ENCODE measurements around the gene ITGA5. TPM values are rescaled to one million over a fixed set of nuclear protein-coding genes. Genes with fewer than 3 reads are reported as not detected.

ITGA5 gene
- total RNA-seq, 1 donor from 2014 or later, result 688 TPM

GRCh38 chr12:54384591-54385041 lies 34.5 kb downstream of the ITGA5 start, which contains the start of gene ZNF385A:
ZNF385A (minus strand) TSS chr12:54384733; CDS start chr12:54384514, 219 bp downstream.
- Mint-ChIP-seq H3K27ac (ENCODE audit: unreplicated experiment) (no peak within 1 kb of the TSS), H3K4me3 (ENCODE audit: unreplicated experiment) (no peak within 1 kb of the TSS), H3K27me3 (ENCODE audit: unreplicated experiment) (peaks cover 11% of the 10 kb centered on the region), H3K4me1 (ENCODE audit: unreplicated experiment) (peaks cover 33% of the 10 kb centered on the region), H3K36me3 (ENCODE audit: low read depth, unreplicated experiment) (peaks cover 5% of the 10 kb centered on the region), H3K9me3 (ENCODE audit: unreplicated experiment) (no peaks in the 10 kb centered on the region)
- TF ChIP-seq CTCF (IDR thresholded peaks at IDR 0.05; ENCODE audit: unreplicated experiment), result no peak
- no peak for DNase-seq (ENCODE audit: low spot score)

- Mint-ChIP-seq H3K36me3 (ENCODE audit: low read depth, unreplicated experiment) (peaks cover 5% of the 10 kb centered on the region), H3K27me3 (ENCODE audit: unreplicated experiment) (peaks cover 12% of the 10 kb centered on the region), H3K4me3 (ENCODE audit: unreplicated experiment) (no peak overlapping the region), H3K9me3 (ENCODE audit: unreplicated experiment) (no peaks in the 10 kb centered on the region), H3K27ac (ENCODE audit: unreplicated experiment) (no peak overlapping the region), H3K4me1 (ENCODE audit: unreplicated experiment) (peaks cover 37% of the 10 kb centered on the region)
- no peak for TF ChIP-seq CTCF (IDR thresholded peaks at IDR 0.05; ENCODE audit: unreplicated experiment)
- no peak for DNase-seq (ENCODE audit: low spot score)
Observed at GRCh38 chr12:54383041-54383609, 35.9 kb downstream of the ITGA5 start.

GRCh38 chr12:54381136-54381535 lies 37.9 kb downstream of the ITGA5 start:
- no peak for TF ChIP-seq CTCF (IDR thresholded peaks at IDR 0.05; ENCODE audit: unreplicated experiment)
- no peak overlapping the region for H3K27ac Mint-ChIP-seq (ENCODE audit: unreplicated experiment)
- H3K27me3 Mint-ChIP-seq (ENCODE audit: unreplicated experiment), result peaks cover 13% of the 10 kb centered on the region
- DNase-seq (ENCODE audit: low spot score), result no peak
- H3K36me3 Mint-ChIP-seq (ENCODE audit: low read depth, unreplicated experiment), result peaks cover 22% of the 10 kb centered on the region
- H3K4me1 Mint-ChIP-seq (ENCODE audit: unreplicated experiment), result peaks cover 28% of the 10 kb centered on the region
- no peak overlapping the region for H3K4me3 Mint-ChIP-seq (ENCODE audit: unreplicated experiment)
- no peaks in the 10 kb centered on the region for H3K9me3 Mint-ChIP-seq (ENCODE audit: unreplicated experiment)

- DNase-seq (ENCODE audit: low spot score), result peak; percentile 99
- peaks cover 24% of the 10 kb centered on the region for H3K36me3 Mint-ChIP-seq (ENCODE audit: low read depth, unreplicated experiment)
- peak overlapping the region; percentile 82 for H3K4me3 Mint-ChIP-seq (ENCODE audit: unreplicated experiment)
- H3K9me3 Mint-ChIP-seq (ENCODE audit: unreplicated experiment), result no peaks in the 10 kb centered on the region
- H3K27me3 Mint-ChIP-seq (ENCODE audit: unreplicated experiment), result peaks cover 12% of the 10 kb centered on the region
- peaks cover 23% of the 10 kb centered on the region for H3K4me1 Mint-ChIP-seq (ENCODE audit: unreplicated experiment)
- peak; percentile 96 for TF ChIP-seq CTCF (IDR thresholded peaks at IDR 0.05; ENCODE audit: unreplicated experiment)
- H3K27ac Mint-ChIP-seq (ENCODE audit: unreplicated experiment), result peak overlapping the region; percentile 37
Observed at GRCh38 chr12:54379398-54380201, 39.5 kb downstream of the ITGA5 start.

Measured in endothelial cell (in vitro differentiated cells).